ENCODE measurements around the gene ZBTB1.
"Not testable (repeated sequence)": the region's sequence is repeated elsewhere in the genome, so short reads cannot be mapped to it uniquely, and the experiment has no call there.

ZBTB1 gene

GRCh38 chr14:64501411-64502171 is 3.0 kb upstream of the ZBTB1 start:
- no peak for DNase-seq

- no peak for DNase-seq
Observed at GRCh38 chr14:64502456-64502855, 2.1 kb upstream of the ZBTB1 start.

GRCh38 chr14:64502887-64503433 is 1.6 kb upstream of the ZBTB1 start:
- DNase-seq, result no peak

- peak; percentile 80 to 81 for DNase-seq
Observed at GRCh38 chr14:64503434-64504309, 898 bp upstream of the ZBTB1 start, which contains the start of gene ZBTB25. Gene ZBTB25 (minus strand): TSS chr14:64503838. CDS start chr14:64490533, 13,305 bp downstream.

- peak; percentile 56 to 60 for DNase-seq
Observed at GRCh38 chr14:64504897-64505794, 576 bp downstream of the ZBTB1 start.

GRCh38 chr14:64506721-64507120 is 2.2 kb downstream of the ZBTB1 start:
- no peak for DNase-seq

GRCh38 chr14:64507376-64508156 is 3.0 kb downstream of the ZBTB1 start:
- no peak for DNase-seq

GRCh38 chr14:64508215-64508776 is 3.7 kb downstream of the ZBTB1 start:
- DNase-seq, result no peak

GRCh38 chr14:64509036-64509435 is 4.5 kb downstream of the ZBTB1 start:
- no peak for DNase-seq

- peak; percentile 31 to 58 for DNase-seq
Observed at GRCh38 chr14:64510825-64511671, 6.5 kb downstream of the ZBTB1 start.

- no peak for DNase-seq
Observed at GRCh38 chr14:64513271-64513670, 8.7 kb downstream of the ZBTB1 start.

GRCh38 chr14:64515053-64515452 is 10.5 kb downstream of the ZBTB1 start:
- DNase-seq, result no peak

- no peak for DNase-seq
Observed at GRCh38 chr14:64516969-64517368, 12.4 kb downstream of the ZBTB1 start.

- DNase-seq, result not testable (repeated sequence)
Observed at GRCh38 chr14:64517667-64518066, 13.1 kb downstream of the ZBTB1 start.

GRCh38 chr14:64518229-64518628 is 13.7 kb downstream of the ZBTB1 start:
- DNase-seq, result no peak

GRCh38 chr14:64520699-64521098 is 16.1 kb downstream of the ZBTB1 start:
- no peak for DNase-seq

GRCh38 chr14:64522591-64523355 is 18.2 kb downstream of the ZBTB1 start:
- no peak for DNase-seq

GRCh38 chr14:64525354-64525753 is 20.8 kb downstream of the ZBTB1 start:
- no peak for DNase-seq

GRCh38 chr14:64531567-64531966 is 27.0 kb downstream of the ZBTB1 start:
- no peak for DNase-seq
